ENCODE data around the gene ZNF778.
"Not testable (repeated sequence)": the region's sequence is repeated elsewhere in the genome, so short reads cannot be mapped to it uniquely, and the experiment has no call there.

ZNF778 gene

DNA sequence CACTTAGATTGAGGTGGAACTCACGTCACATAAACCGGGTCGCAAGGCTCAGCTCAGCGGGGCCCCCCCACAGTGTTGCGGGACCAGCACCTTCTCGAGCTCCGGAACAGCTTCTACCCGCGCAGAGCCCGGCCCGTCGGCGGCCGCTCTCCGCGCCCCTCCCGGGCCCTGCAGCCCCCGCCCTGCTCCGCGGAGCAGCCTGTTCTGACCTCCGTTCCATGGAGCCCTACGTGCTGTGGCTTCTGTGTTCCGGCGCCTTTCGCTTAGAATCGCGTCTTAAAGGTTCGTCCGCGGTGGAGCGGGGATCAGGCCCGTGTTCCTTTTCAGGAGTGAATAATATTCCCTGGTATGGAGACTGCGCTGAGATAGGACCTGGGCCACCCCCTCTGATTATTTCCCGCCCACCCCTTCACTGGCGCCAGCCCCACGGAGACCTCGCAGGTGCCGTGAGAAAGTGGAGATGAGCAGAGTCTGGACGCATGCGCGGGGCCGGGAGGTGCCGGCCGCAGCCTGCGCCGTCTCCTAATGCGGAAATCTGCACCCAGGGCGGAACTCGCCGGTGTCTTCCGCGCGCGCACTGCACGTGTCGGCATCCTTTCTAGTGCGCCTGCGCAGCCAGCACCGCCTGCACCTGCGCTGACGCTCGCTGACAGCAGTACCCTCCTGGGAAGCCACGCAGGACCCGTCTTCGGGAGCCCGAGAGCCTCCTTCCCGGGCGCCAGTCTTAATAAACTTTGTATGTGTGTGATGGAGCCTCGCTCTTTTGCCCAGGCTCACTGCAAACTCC lies 30.9 kb downstream of the ZNF778 start:
- in situ Hi-C loops (cut with MboI; ENCODE audit: low sequenced_read_pairs), result no loop called here

DNA sequence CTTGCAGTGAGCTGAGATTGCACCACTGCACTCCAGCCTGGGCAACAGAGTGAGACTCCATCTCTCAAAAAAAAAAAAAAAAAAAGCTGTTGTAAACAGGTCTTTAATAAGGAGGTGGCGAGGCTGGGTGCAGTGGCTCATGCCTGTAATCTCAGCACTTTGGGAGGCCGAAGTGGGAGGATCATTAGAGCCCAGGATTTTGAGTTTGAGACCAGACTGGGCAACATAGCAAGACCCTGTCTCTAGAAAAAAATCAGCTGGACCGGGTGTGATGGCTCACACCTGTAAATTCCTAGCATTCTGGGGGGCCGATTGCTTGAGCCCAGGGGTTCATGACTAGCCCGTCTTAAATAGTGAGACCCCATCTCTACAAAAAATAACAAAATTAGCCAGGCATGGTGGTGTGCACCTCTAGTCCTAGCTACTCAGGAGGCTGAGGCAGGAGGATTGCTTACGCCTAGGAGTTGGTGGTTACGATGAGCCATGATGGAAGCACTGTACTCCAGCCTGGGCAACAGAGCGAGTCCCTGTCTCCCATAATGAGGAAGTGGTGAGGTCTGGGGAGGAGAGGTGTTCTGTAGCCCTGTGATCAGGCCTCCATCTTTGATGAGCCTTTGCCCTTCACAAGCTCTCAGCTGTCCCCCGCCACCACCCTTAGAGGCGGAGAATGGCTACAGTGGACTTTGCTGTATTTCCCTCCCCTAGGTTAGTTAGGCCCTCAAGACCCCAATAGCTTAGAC lies 36.2 kb downstream of the ZNF778 start:
- in situ Hi-C loops (cut with MboI; ENCODE audit: low sequenced_read_pairs), result no loop called here

DNA sequence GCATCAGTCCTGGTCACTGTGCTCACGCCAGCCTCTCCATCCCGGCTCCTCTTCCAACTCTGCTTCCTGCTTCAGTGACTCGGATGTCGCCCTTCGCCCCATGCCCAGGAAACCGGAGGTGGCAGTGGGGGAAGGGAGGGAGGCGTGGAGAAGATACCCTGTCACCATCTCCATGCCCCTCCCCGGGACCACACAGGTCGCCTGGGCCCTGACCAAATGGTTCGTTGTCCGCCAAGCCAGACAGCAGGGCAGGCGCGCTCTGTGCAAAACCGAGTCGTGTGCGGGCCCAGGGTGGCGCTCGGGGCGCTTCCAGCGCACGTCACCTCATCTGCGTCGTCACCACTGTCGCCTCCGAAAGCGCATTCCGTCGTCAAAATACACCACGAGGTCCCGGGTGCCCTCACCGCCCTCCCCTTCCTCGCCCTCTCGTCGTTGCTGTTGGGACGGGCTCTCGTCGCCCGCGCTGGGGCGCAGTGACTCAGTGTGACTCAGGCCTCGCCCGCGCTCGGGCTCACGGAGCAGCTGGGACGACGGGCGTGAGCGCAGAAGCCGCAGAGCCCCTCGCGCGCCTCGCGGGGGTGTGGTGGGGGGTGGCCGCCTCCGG lies 39.2 kb downstream of the ZNF778 start:
- in situ Hi-C loops (cut with MboI; ENCODE audit: low sequenced_read_pairs), result no loop called here

GRCh38 chr16:89257281-89257731 lies 39.8 kb downstream of the ZNF778 start:
- in situ Hi-C loops (cut with MboI; ENCODE audit: low sequenced_read_pairs), result no loop called here

DNA sequence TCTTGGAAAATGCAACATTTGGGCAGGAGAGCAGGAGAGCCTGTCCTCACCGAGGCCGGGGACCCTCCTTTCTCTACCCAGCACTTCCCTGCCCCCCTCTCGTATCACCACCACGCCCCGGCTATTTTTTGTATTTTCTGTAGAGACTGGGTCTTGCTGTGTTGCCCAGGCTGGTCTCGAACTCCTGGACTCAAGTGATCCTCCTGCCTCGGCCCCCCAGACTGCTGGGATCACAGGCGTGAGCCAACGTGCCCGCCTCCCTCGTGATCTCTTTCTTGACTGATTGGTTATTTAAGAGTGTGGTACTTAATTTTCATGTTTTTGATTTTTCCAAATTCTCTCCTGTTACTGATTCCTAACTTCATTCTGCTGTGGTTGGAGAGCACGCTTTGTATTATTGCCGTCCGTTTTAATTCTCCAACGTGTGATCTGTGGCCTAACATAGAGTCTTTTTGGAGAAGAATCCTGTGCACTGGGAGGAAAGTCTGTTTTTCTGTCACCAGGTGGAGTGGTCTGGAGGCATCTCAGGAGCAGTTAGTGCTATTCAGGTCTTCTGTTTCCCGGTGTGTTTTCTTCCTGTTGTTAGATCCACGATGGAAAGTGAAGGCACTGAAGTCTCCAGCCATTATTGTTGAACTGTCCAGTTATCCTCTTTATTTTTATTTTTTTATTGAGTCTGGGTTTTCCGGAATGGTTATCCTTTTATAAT lies 40.4 kb downstream of the ZNF778 start:
- in situ Hi-C loops (cut with MboI; ENCODE audit: low sequenced_read_pairs), result no loop called here

DNA sequence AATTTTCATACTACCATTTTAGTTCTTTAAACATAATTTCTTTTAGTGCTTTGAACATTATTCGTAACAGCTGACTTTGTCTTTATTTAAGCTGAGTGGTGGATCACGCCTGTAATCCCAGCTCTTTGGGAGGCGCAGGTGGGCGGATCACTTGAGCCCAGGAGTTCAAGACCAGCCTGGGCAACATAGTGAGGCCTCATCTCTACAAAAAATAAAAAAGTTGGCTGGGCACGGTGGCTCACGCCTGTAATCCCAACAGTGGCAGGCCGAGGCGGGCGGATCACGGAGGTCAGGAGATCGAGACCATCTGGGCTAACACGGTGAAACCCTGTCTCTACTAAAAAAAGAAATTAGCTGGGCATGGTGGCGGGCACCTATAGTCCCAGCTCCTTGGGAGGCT lies 42.4 kb downstream of the ZNF778 start:
- in situ Hi-C loops (cut with MboI; ENCODE audit: low sequenced_read_pairs), result not testable (repeated sequence)

GRCh38 chr16:89261691-89262563 lies 44.4 kb downstream of the ZNF778 start:
- in situ Hi-C loops (cut with MboI; ENCODE audit: low sequenced_read_pairs), result no loop called here

GRCh38 chr16:89264800-89265550 lies 47.5 kb downstream of the ZNF778 start:
- in situ Hi-C loops (cut with MboI; ENCODE audit: low sequenced_read_pairs), result no loop called here

GRCh38 chr16:89265647-89266046 lies 48.1 kb downstream of the ZNF778 start:
- in situ Hi-C loops (cut with MboI; ENCODE audit: low sequenced_read_pairs), result no loop called here

DNA sequence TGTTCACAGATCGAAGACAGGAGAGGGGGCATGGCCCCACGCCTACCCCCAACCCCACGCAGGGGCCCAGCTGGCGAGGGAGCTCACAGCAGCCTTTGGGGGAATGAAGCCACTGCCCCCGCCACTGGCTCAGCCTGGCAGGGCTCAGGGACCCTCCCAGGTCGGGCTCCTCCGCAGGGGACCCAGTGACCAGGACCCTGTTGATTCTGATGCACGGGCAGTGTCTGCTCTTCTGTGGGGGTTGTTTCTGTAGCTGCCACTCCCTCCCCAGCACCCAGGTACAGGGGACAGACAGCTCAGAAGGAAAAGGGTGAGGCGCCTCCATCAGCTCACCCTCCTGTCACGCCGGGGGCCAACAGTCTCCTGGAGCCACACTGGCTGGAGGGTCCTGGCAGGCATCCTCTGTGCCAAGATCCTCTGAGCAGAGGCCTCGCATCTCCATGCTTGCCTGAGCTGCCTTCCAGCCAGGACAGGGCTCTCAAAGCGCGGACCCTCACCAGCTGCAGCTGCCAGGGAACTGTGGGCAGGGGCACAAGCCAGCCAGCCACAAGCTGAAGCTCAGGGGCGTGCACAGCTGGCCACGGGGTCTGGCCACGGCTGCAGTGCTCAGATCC lies 49.1 kb downstream of the ZNF778 start:
- in situ Hi-C loops (cut with MboI; ENCODE audit: low sequenced_read_pairs), result no loop called here

GRCh38 chr16:89267746-89268145 lies 50.2 kb downstream of the ZNF778 start:
- in situ Hi-C loops (cut with MboI; ENCODE audit: low sequenced_read_pairs), result not testable (repeated sequence)

- in situ Hi-C loops (cut with MboI; ENCODE audit: low sequenced_read_pairs), result no loop called here
These were observed 51.1 kb downstream of the ZNF778 start for GRCh38 chr16:89268585-89268984.

GRCh38 chr16:89268987-89269735 lies 51.7 kb downstream of the ZNF778 start:
- in situ Hi-C loops (cut with MboI; ENCODE audit: low sequenced_read_pairs), result no loop called here

DNA sequence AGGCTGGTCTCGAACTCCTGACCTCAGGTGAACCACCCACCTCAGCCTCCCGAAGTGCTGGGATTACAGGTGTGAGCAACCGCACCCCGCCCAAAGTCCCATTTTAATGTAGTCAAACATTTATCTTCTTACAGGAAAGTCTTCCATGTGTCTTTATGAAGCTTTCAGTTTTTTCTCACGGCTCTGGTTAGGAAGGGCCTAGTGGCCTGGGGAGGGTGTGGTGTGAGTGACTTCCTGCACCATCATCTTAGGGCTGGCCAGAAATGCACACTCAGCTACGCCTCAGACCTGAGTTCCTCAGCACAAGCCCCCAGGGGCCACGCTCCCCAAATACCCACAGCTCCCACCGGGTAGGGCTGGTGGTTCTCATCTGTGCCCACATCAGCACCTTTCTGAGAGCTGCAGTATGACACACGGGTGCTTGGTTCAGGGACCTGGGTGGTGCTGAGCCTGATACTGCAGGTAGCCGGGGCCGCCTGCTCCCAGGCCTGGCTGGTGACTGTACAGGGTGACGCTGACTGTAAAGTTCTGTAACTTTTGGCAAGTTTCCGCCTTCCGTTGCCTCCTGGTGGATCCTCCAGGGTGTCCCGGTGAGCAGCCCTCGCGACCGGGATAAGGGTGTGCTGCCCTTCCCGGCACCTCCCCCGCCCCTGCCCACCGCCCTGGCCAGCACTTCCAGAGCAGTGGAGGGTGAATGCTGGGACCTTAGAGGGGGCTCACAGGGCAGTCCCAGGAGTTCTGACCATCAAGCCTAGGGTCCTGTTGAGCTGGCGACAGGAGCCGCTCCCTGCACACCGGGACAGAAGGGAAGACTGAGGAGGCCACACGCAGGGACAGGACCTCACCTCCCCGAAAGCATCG lies 52.5 kb downstream of the ZNF778 start:
- in situ Hi-C loops (cut with MboI; ENCODE audit: low sequenced_read_pairs), result no loop called here

- in situ Hi-C loops (cut with MboI; ENCODE audit: low sequenced_read_pairs), result no loop called here
These were observed 53.3 kb downstream of the ZNF778 start for GRCh38 chr16:89270666-89271345.

GRCh38 chr16:89272631-89273030 lies 55.1 kb downstream of the ZNF778 start:
- in situ Hi-C loops (cut with MboI; ENCODE audit: low sequenced_read_pairs), result no loop called here
